DMS79 (cell line): ENCODE data around the gene ZMYND10.
"Not testable (repeated sequence)": the region's sequence is repeated elsewhere in the genome, so short reads cannot be mapped to it uniquely, and the experiment has no call there.

ENCODE experiments used
- DNase-seq: peaks from one replicate; lab custom pipeline; 2025; lab: John Stamatoyannopoulos, UW

The ZMYND10 gene

DNA sequence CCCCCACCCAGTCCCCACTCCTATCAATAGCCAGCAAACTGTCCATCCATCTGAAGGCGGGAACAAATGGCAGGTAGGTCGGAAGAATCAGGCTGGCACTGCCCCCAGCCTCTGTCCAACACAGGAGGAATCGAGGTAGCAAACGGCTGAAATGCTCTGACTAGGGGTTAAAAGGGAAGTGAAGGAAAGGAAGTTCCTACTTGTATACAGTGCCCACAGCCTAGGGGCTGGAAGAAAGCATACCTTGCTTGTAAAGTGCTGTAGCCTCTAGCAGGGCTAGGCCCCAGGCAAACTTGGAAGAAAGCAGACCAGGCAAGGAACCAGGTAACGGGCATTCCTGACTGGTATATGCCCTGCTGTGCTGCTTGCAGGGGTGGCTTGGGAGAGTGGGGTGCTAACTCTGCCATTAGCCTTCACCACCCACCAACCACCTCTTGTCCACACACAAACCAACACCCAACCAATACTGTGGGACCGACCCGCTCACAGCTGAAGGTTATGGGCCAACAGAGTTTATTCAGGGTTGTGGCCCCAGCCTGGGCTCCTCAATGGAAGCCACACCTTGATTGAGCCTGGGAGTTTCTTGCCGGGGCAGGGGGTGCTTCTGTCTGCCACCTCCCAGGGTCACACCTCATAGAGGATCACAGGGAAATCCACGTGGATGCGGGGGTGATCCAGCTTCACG, 19.9 kb downstream of the ZMYND10 start:
- DNase-seq: no peak

DNA sequence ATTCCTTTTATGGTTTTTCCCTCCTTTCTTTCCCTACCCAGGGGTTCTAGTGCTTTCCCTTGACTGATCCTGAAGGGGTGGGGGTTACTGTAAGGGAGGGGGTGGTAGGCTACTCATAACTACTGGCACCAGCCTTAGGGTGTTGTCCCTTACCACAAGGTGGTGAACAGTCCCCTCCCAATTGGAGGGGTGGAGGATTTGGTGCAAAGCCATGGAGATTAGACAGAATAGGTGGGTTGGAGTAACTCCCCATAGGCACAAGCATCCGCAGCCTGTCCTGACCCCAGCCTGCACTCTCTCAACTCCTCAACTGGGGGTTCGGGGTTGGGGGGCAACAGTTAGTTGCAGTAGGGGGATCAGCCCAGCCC, 20.4 kb downstream of the ZMYND10 start:
- DNase-seq: no peak

DNA sequence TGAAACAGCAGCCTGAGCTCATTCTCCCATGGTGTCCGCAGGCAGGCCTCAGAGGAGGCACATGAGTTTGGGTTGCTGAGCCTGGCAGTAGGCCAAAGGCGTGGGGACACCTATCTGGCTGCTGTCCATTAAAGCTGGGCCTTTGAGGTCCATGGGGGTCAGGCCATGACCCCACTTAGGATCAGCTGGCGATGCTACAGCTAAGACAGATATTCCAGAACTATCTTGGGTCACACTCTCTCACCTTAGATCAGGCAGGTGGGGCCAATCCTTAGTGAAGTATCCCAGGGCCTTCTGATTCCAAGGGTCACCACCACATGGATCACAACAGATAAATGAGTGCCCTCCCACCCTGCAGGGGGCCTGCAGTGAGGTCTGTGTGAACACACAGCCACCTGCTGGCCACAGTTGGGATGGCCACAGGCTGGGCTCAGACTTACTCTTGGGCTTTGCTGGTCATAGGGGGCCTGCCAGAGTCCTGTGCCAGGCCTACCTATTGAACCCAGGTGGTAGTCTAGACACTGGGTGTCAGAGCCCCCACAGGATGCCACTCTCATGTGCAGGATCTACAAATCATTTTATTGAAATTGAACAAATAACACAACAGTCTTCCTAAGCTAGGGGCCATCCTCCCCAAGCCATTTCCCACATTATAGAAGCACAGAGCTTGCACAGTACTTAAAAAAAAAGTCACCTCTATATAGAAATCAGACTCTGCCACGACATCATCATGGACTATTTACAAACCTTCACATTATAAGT, 21.0 kb downstream of the ZMYND10 start:
- DNase-seq: no peak

DNA sequence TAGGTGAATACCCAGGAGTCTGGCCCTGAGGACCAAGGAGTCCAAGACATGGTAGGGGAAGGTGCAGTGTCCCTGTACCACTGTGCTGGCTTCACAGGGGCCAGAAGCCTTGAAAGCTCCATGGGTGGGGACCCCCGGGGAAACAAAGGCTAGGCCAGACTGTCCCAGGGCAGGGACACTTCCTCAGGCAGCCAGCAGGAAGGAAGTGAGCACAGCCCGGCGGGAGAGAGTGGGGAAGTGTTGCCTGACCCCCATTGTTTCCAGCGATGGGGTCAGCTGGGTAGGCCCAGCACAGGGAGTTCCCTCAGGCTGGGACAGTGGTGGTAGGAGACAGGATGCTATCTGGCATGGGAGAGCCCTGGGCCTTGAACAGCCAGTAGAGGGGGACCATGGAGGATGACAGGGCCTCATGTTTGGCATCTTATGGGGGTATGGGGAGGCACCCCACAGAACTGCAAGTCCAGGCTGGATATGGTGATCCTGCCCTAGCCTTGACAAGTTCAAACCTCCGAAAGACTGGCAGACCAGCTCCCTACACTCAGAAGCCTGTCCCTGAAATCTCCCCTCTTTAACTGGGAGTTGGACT, 21.8 kb downstream of the ZMYND10 start:
- DNase-seq: no peak

- no peak for DNase-seq
Observed at GRCh38 chr3:50323092-50323600, 22.4 kb downstream of the ZMYND10 start.

- peak; percentile 6 for DNase-seq
Observed at GRCh38 chr3:50322386-50323091, 23.0 kb downstream of the ZMYND10 start, which contains the start of gene HYAL2. Gene HYAL2, minus strand, starts transcription at chr3:50322745. Its CDS starts 2,256 bp downstream, at chr3:50320489.

DNA sequence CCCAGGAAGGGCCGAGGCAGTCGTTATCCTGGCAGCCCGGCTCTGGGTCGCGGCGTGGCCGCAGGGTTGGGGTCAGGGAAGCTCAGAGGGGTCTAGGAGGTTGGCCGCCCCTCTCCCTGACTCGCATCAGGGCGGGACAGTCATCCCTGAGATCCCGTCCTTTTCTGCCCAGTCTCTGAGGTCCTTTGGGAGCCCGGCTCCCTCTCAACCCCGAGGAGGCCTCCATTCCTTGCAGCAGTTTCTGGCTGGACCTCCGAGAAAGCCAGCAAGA, 23.5 kb downstream of the ZMYND10 start:
- no peak for DNase-seq

GRCh38 chr3:50321336-50322114, 24.0 kb downstream of the ZMYND10 start:
- DNase-seq: peak; percentile 39

DNA sequence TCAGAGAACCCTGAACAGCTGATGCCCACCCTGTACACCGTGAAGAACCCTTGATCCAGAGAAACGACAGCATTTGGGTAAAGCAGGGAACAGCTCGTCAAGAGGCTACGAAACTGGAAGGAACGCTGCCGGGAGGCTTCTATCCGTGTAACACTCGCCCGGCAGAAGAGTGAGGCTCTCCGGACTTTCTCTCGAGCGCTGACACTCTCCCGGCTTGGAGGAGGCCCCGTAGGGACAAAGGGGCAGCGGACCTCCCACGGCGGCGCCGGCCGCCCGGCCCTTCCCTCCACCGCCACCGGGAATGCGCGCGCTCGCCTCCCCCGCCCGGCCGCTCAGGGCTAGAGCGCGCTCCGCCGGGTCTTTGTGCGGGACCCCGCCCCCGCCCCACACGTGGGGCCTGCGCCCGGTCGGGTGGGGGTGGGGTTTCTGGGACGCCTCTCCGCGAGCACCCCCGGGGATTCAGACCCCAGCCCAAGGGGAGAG, 24.6 kb downstream of the ZMYND10 start:
- DNase-seq: no peak

DNA sequence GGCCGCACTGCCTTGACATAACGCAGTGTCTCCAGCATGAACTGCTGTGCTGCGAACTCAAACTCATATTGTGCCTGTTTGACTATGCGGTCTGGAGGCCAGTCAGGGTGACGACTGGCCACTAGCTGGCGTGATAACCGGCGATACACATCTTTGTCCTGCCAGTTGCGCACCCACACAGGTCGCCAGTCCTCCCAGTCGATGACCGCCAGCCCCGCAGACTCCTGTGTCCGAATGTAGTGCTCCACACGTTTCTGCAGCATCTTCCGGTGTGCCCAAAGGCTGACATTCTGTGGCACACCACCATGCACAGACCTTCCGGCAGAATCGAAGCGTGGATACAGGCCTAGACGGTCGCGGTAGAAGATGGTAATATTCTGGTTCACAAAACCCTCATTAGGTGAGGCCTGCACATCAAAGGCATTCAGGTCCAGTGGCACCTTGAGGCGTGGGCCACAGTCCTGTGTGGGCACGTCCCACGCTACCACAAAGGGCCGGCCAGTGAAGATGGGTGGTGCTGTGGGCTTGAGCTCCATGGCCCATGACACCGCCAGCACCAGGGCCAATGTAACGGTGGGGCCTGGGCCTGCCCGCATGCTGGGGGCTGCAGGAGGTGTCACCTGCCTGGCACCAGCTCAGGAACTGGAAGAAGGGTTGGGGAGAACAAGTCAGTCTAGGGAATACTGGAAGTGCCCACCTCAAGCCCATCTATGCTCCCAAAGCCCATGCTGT, 25.5 kb downstream of the ZMYND10 start:
- DNase-seq: no peak

DNA sequence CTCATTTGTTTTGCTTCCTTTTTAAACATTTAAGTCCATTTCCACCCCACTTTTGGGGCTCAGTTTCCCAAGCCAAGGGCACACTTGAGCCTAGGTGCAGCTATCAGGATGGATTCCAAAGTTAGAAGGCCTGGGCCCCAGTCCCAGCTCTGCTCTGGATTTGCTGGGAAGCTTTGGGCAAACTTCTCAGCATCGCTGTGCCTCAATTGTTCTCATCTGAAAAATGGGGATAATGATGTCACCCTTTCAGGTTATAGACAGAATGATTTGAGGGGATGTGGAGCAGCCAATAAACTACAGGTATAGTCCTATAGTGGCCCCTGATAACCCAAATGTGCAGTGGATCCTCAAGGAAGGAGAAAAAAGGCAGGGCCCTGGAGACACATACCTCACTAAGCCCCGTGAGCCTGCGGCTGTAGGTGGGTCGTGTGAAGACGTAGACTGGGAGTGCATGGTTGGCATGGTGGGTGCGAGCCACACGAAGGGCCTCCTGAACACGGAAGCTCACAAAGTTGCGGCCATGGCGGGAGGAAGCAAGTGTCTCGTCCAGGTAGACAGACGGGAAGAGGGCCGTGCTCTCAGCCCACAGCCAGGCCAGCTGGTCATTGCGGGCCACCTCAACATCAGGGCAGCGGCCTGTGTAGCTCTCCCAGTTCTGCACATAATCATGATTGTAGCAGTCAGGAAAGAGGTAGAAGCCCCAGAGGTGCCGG, 26.2 kb downstream of the ZMYND10 start:
- DNase-seq: no peak

- no peak for DNase-seq
Observed at GRCh38 chr3:50318615-50319014, 26.9 kb downstream of the ZMYND10 start.

GRCh38 chr3:50318163-50318562, 27.4 kb downstream of the ZMYND10 start:
- DNase-seq: no peak

DNA sequence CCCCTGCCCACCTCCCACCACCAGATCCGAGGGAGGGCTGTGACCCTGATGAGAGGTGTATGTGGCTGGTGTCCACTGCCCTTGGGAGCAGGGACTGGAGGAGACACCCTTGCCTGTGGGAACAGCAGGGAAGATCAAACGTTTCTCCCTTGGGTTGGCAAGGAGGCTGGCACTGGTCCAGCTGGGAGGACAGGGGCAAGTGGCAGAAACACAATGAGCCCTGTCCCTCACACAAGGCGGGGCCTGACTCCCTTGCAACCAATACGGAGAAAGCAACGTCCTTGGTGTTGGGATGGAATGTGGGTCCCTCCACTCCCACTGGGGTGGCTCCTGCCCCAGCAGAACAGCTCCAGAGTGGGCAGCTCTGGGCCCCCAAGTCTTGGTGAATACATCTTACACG, 28.2 kb downstream of the ZMYND10 start:
- DNase-seq: peak; percentile 13

DNA sequence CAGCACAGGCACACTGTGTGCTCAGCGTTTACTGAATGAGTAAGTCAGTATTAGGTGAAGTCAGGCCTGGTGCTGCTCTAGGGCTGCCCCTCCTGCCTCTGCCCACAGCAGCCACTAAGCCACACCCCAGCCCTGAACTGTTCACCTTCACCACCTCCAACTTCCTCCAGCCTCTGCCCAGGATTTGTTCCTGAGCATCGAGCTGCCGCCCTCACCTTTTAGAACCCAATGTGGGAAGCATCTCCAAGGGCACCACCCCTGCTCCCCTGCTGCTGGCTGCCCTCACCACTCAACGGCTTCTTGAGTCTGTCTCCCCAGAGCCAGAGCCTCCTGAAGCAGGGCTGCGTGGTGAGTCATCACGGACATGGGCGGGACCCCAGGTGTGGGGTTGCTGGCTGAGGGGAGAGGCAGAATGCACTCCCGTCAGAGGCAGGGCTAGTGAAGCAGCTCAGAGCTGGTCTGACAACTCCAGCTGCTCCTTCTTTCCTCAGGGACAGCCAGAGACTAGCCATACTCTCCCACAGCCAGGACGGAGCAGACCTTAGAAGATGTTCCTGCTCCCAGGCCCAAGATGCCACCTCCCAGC, 28.8 kb downstream of the ZMYND10 start:
- peak; percentile 79 for DNase-seq

- no peak for DNase-seq
Observed at GRCh38 chr3:50314816-50315215, 30.7 kb downstream of the ZMYND10 start.

DNA sequence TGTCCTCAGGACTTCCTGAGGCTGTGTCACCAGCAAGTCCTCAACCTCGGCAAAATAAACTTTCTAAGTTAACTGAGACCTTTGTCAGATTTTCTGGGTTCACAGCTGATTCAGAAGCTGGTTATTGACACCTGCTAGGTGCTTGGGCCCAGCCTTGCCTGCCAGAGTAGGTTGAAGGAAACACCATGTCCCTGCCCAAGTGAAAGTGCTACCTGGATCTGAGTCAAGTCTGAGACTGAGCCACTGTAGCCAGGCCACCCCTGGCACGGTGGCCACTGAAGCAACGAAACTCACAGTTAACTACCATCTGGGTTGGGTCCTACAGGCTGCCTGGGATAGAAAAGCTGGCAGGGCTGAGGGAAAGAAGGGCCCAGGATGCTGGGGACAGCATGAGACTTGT, 31.2 kb downstream of the ZMYND10 start:
- DNase-seq: no peak

- not testable (repeated sequence) for DNase-seq
Observed at GRCh38 chr3:50312041-50312440, 33.5 kb downstream of the ZMYND10 start.

GRCh38 chr3:50304601-50305000, 40.9 kb downstream of the ZMYND10 start:
- no peak for DNase-seq
